HG03558 (cell line): ENCODE measurements around the gene IPO11.
"Not testable (repeated sequence)": the region's sequence is repeated elsewhere in the genome, so short reads cannot be mapped to it uniquely, and the experiment has no call there.

ENCODE experiments used
- ATAC-seq: cut with Tn5 transposase; IDR thresholded peaks from one replicate; pipeline ENCODE4 v1.9.1; 2021; ENCODE audit warnings: moderate number of reproducible peaks; ENCODE audit not compliant: unreplicated experiment; ENCODE audit errors: extremely low read depth

IPO11 gene

GRCh38 chr5:62565740-62566139 lies 153.2 kb downstream of the IPO11 start:
- ATAC-seq, result not testable (repeated sequence)

GRCh38 chr5:62568143-62568542 lies 155.6 kb downstream of the IPO11 start:
- no peak for ATAC-seq

- no peak for ATAC-seq
Measured at GRCh38 chr5:62568800-62569432, 156.4 kb downstream of the IPO11 start.

GRCh38 chr5:62569470-62569869 lies 156.9 kb downstream of the IPO11 start:
- ATAC-seq, result no peak

GRCh38 chr5:62572918-62573514 lies 160.5 kb downstream of the IPO11 start:
- no peak for ATAC-seq

- no peak for ATAC-seq
Measured at GRCh38 chr5:62574599-62574998, 162.0 kb downstream of the IPO11 start.

GRCh38 chr5:62575066-62575465 lies 162.5 kb downstream of the IPO11 start:
- ATAC-seq, result no peak

- ATAC-seq, result no peak
Measured at GRCh38 chr5:62575489-62575888, 162.9 kb downstream of the IPO11 start.

- ATAC-seq, result no peak
Measured at GRCh38 chr5:62576570-62577170, 164.1 kb downstream of the IPO11 start.

GRCh38 chr5:62577488-62577887 lies 164.9 kb downstream of the IPO11 start:
- no peak for ATAC-seq

- peak; percentile 85 for ATAC-seq
Measured at GRCh38 chr5:62578540-62578939, 166.0 kb downstream of the IPO11 start, which contains the start of gene LRRC70. Gene LRRC70 (plus strand): TSS chr5:62578819. CDS start chr5:62579439, 620 bp downstream.

- no peak for ATAC-seq
Measured at GRCh38 chr5:62579761-62580160, 167.2 kb downstream of the IPO11 start.

GRCh38 chr5:62581836-62582597 lies 169.5 kb downstream of the IPO11 start:
- no peak for ATAC-seq

- ATAC-seq, result no peak
Measured at GRCh38 chr5:62584391-62584790, 171.8 kb downstream of the IPO11 start.

GRCh38 chr5:62585306-62585705 lies 172.7 kb downstream of the IPO11 start:
- no peak for ATAC-seq

- ATAC-seq, result no peak
Measured at GRCh38 chr5:62585751-62586150, 173.2 kb downstream of the IPO11 start.

- ATAC-seq, result no peak
Measured at GRCh38 chr5:62587737-62588136, 175.2 kb downstream of the IPO11 start.

GRCh38 chr5:62588668-62589067 lies 176.1 kb downstream of the IPO11 start:
- no peak for ATAC-seq

GRCh38 chr5:62589504-62589903 lies 176.9 kb downstream of the IPO11 start:
- no peak for ATAC-seq

- no peak for ATAC-seq
Measured at GRCh38 chr5:62590387-62590786, 177.8 kb downstream of the IPO11 start.

- no peak for ATAC-seq
Measured at GRCh38 chr5:62592558-62592957, 180.0 kb downstream of the IPO11 start.
